Brain microvascular endothelial cell (primary cell): ENCODE measurements around the gene NTRK3.

Source experiments
- DNase-seq: peaks from one replicate; pipeline ENCODE4 v3.0.0-alpha.2; 2020
- H3K27ac ChIP-seq: fragments of 250-450 bp; sonication (Bioruptor Pico); 2 replicates; pipeline ENCODE4 v1.5.1; 2020; ENCODE audit warnings: mild to moderate bottlenecking, moderate library complexity
- H3K27me3 ChIP-seq: fragments of 250-450 bp; sonication (Bioruptor Pico); replicated peaks from 2 replicates; pipeline ENCODE4 v1.5.1; 2020; ENCODE audit warnings: mild to moderate bottlenecking
- H3K36me3 ChIP-seq: fragments of 250-450 bp; sonication (Bioruptor Pico); replicated peaks from 2 replicates; pipeline ENCODE4 v1.5.1; 2020; ENCODE audit warnings: mild to moderate bottlenecking
- H3K4me3 ChIP-seq: 2 replicates; pipeline ENCODE4 v1.5.1; 2011; ENCODE audit warnings: low read depth, mild to moderate bottlenecking, control low read depth, low read length, moderate library complexity
- in situ Hi-C: cut with HindIII; loops from 2 replicates; pipeline ENCODE4 v1.10.0; 2017; ENCODE audit warnings: low sequenced_read_pairs, low pct_ligation_motif_present
- TF ChIP-seq, protein P1 (sequence below): IDR thresholded peaks from 2 replicates; pipeline ENCODE4 v1.5.1; 2011; ENCODE audit warnings: low read depth, mild to moderate bottlenecking, moderate library complexity, low read length, control low read depth, inconsistent platforms; ENCODE audit errors: missing control alignments

Gene NTRK3

DNA sequence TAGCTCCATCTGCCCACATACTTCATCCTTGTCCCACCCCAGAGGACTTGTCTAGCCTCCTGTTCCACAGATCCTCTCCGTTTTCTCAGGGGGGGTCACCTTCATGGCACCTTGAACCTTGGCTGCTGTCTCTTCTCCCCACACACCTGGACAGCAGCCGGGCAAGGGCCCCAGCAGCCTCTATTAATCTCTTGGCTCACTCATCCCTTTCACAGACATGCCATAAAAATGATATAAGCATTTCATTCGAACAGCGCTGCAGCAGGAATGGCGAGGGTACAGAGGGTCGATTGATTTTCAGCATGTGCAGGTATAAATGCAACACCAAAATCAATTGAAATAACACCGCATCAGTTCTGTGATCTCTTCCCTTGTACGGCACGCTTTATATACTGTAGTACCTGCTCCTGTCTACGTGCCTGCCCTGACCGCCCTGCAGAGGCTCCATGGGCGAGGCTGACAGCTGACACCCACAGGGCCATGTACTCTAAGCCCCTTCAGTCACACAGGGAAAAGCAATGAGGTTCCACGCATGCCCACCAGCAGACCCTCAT, 209.9 kb downstream of the NTRK3 start:
- no peaks in the 10 kb centered on the region for H3K36me3 ChIP-seq
- H3K4me3 ChIP-seq, result no peak overlapping the region
- no peak overlapping the region for H3K27ac ChIP-seq
- DNase-seq, result no peak
- H3K27me3 ChIP-seq, result no peaks in the 10 kb centered on the region
- TF ChIP-seq, protein P1, sequence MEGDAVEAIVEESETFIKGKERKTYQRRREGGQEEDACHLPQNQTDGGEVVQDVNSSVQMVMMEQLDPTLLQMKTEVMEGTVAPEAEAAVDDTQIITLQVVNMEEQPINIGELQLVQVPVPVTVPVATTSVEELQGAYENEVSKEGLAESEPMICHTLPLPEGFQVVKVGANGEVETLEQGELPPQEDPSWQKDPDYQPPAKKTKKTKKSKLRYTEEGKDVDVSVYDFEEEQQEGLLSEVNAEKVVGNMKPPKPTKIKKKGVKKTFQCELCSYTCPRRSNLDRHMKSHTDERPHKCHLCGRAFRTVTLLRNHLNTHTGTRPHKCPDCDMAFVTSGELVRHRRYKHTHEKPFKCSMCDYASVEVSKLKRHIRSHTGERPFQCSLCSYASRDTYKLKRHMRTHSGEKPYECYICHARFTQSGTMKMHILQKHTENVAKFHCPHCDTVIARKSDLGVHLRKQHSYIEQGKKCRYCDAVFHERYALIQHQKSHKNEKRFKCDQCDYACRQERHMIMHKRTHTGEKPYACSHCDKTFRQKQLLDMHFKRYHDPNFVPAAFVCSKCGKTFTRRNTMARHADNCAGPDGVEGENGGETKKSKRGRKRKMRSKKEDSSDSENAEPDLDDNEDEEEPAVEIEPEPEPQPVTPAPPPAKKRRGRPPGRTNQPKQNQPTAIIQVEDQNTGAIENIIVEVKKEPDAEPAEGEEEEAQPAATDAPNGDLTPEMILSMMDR, result no peak
- in situ Hi-C loops, result no loop called here

DNA sequence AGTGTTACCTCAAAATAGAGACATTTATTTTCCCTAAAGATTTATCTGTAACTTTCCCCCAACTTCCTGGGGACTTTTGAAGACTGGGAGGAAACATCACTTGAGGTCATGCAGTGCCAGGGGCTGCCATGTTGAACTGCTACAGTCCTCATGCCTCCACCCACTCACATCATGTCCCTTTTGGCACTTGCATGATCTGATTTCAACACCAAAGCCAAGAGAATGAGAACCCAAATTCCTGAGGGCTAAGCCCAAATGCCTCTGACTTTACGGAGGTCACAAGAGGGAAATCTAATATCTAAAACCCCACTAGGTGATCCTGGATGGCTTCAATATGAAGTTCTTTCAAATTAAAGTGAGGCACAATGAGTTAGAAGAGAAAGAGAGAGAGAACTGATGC, 213.1 kb downstream of the NTRK3 start:
- Histone ChIP-seq H3K4me3 (no peak overlapping the region), H3K27ac (no peak overlapping the region), H3K27me3 (no peaks in the 10 kb centered on the region), H3K36me3 (no peaks in the 10 kb centered on the region)
- in situ Hi-C loops, result no loop called here
- TF ChIP-seq, protein P1, result no peak
- DNase-seq, result no peak

- H3K36me3 ChIP-seq, result no peaks in the 10 kb centered on the region
- in situ Hi-C loops, result no loop called here
Observed at GRCh38 chr15:88042047-88042446, 214.5 kb downstream of the NTRK3 start.

GRCh38 chr15:88040516-88040915, 216.0 kb downstream of the NTRK3 start:
- no peak overlapping the region for H3K4me3 ChIP-seq
- in situ Hi-C loops, result no loop called here
- no peak overlapping the region for H3K27ac ChIP-seq
- H3K36me3 ChIP-seq, result no peaks in the 10 kb centered on the region
- H3K27me3 ChIP-seq, result no peaks in the 10 kb centered on the region
- TF ChIP-seq, protein P1, result no peak
- no peak for DNase-seq

More at GRCh38 chr15:88042047-88042446, 214.5 kb downstream of the NTRK3 start:
- H3K27me3 ChIP-seq, result no peaks in the 10 kb centered on the region
- H3K27ac ChIP-seq, result no peak overlapping the region
- TF ChIP-seq, protein P1, result no peak
- no peak overlapping the region for H3K4me3 ChIP-seq
- DNase-seq, result no peak

- no peak overlapping the region for H3K27ac ChIP-seq
- H3K4me3 ChIP-seq, result no peak overlapping the region
- DNase-seq, result no peak
- H3K27me3 ChIP-seq, result no peaks in the 10 kb centered on the region
- in situ Hi-C loops, result no loop called here
- TF ChIP-seq, protein P1, result no peak
- no peaks in the 10 kb centered on the region for H3K36me3 ChIP-seq
Observed at GRCh38 chr15:88038261-88038660, 218.3 kb downstream of the NTRK3 start.
